HFF-Myc (cell line): ENCODE data around the gene DTNBP1.

Source experiments
- DNase-seq: peaks from one replicate; pipeline ENCODE4 v3.0.0-alpha.2; 2011; ENCODE audit warnings: low read depth; ENCODE audit errors: extremely low read depth
- H3K4me3 ChIP-seq: replicated peaks from 2 replicates; pipeline ENCODE4 v1.5.1; 2011; ENCODE audit warnings: low read depth, mild to moderate bottlenecking, control low read depth, low read length
- CTCF ChIP-seq: IDR thresholded peaks from 2 replicates; pipeline ENCODE4 v1.5.1; 2012; ENCODE audit warnings: mild to moderate bottlenecking, low read depth, low read length, control low read depth; ENCODE audit errors: missing control alignments

The DTNBP1 gene

DNA sequence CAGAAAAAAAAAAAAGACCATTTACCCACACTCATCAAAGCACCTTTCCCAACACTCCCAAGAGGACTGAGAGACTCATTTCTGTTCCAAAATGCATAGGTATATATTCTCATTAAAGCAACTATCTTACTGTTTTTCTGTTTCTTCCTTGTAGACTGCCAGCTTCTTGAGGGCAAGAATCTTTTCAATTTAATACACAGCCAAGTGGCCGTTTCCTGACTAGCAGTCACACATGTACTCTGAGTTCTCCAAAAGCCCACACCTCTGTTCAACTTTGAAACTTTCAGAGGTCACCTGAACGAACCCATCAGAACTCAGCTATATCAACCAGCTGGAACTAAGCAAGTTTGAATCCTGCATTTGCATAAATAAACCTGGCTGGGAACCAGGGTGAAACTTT, 92.7 kb downstream of the DTNBP1 start:
- DNase-seq, result no peak
- no peak for TF ChIP-seq CTCF
- H3K4me3 ChIP-seq, result no peak overlapping the region

GRCh38 chr6:15569035-15569995, 93.5 kb downstream of the DTNBP1 start:
- no peak for DNase-seq
- no peak overlapping the region for H3K4me3 ChIP-seq
- TF ChIP-seq CTCF, result no peak

- TF ChIP-seq CTCF, result no peak
- no peak for DNase-seq
- H3K4me3 ChIP-seq, result no peak overlapping the region
These were observed 99.9 kb downstream of the DTNBP1 start for GRCh38 chr6:15562977-15563376.

- DNase-seq, result no peak
- no peak for TF ChIP-seq CTCF
- no peak overlapping the region for H3K4me3 ChIP-seq
These were observed 101.2 kb downstream of the DTNBP1 start for GRCh38 chr6:15561447-15562199.

DNA sequence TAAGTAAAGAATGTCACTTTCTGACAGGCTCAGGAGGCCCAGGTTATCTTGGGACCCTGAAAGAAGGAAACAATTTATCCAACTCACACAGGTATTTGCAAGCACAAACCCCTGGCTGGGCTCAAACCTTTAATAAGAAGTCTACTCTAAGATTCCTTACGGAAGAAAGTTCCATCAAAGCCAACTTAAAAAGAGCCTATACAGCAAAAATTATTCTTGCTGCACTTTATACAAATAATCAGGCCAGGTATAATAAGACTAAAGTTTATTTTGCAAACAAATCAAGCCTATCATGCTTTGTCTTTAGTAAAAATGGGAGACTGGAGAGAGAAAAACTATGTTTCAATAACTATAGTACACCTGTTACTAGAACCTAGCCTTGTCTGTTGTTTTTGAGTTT, 102.1 kb downstream of the DTNBP1 start:
- no peak for DNase-seq
- H3K4me3 ChIP-seq, result no peak overlapping the region
- TF ChIP-seq CTCF, result no peak

- TF ChIP-seq CTCF, result no peak
- DNase-seq, result no peak
These were observed 105.7 kb downstream of the DTNBP1 start for GRCh38 chr6:15557174-15557573.

More at GRCh38 chr6:15557174-15557573, 105.7 kb downstream of the DTNBP1 start:
- H3K4me3 ChIP-seq, result no peak overlapping the region
